PC-9 (cell line): ENCODE results near the gene NAGK. TPM values are rescaled to one million over a fixed set of nuclear protein-coding genes. Genes with fewer than 3 reads are reported as not detected.

ENCODE experiments used
- BruUV-seq: library from RNA; stranded (reverse); fragments of 400-500 nt; replicated peaks from 2 replicates; lab custom pipeline; 2021; lab: Mats Ljungman, UMichigan
- CTCF ChIA-PET: fragments of 300-600 bp; sonication (Branson Sonifier 250); formaldehyde crosslinking; loops from one replicate; lab custom pipeline; 2022; ENCODE audit warnings: antibody characterized with exemption; lab: Charles Lee
- POLR2A ChIA-PET: fragments of 300-600 bp; sonication (Branson Sonifier 250); formaldehyde crosslinking; loops from one replicate; lab custom pipeline; 2022; ENCODE audit warnings: antibody characterized with exemption; ENCODE audit not compliant: unreplicated experiment; lab: Charles Lee
- DNase-seq, 2 experiments: peaks; one replicate each; pipeline versions ENCODE4 v3.0.0 to v3.0.0-alpha.2; 2015 to 2022; ENCODE audit warnings: mixed read lengths in 1 of 2
- H2AFZ ChIP-seq: fragments of 200-600 bp; sonication (generic); 2 replicates; pipeline ENCODE4 v1.8.1; 2017; ENCODE audit warnings: antibody characterized with exemption
- H3F3A ChIP-seq: fragments of 200-600 bp; sonication (generic); 2 replicates; pipeline ENCODE4 v1.8.1; 2017; ENCODE audit warnings: antibody characterized with exemption, mild to moderate bottlenecking, low read depth; ENCODE audit not compliant: insufficient read depth
- H3K27ac ChIP-seq: fragments of 200-600 bp; sonication (generic); 2 replicates; pipeline ENCODE4 v1.6.1; 2016; ENCODE audit warnings: mixed run types
- H3K27me3 ChIP-seq: fragments of 200-600 bp; sonication (generic); 2 replicates; pipeline ENCODE4 v1.6.1; 2016; ENCODE audit warnings: low read depth, mixed run types; ENCODE audit not compliant: insufficient read depth
- H3K36me3 ChIP-seq: fragments of 200-600 bp; sonication (generic); 2 replicates; pipeline ENCODE4 v1.6.1; 2016; ENCODE audit warnings: low read depth, mixed run types
- H3K4me1 ChIP-seq: fragments of 200-600 bp; sonication (generic); replicated peaks from 2 replicates; pipeline ENCODE4 v1.6.1; 2016; ENCODE audit warnings: mixed run types; ENCODE audit not compliant: insufficient read depth
- H3K4me2 ChIP-seq: fragments of 200-600 bp; sonication (generic); 2 replicates; pipeline ENCODE4 v1.6.1; 2017; ENCODE audit warnings: mixed run types
- H3K4me3 ChIP-seq: fragments of 200-600 bp; sonication (generic); 2 replicates; pipeline ENCODE4 v1.6.1; 2016; ENCODE audit warnings: mixed run types
- H3K79me2 ChIP-seq: fragments of 200-600 bp; sonication (generic); 2 replicates; pipeline ENCODE4 v1.6.1; 2017; ENCODE audit warnings: low read depth, mixed run types
- H3K9me2 ChIP-seq: fragments of 200-600 bp; sonication (generic); 2 replicates; pipeline ENCODE4 v1.8.1; 2017; ENCODE audit warnings: mild to moderate bottlenecking; ENCODE audit not compliant: insufficient read depth
- H3K9me3 ChIP-seq: fragments of 200-600 bp; sonication (generic); 2 replicates; pipeline ENCODE4 v1.8.1; 2016; ENCODE audit warnings: low read depth; ENCODE audit not compliant: insufficient read depth
- H4K20me1 ChIP-seq: fragments of 200-600 bp; sonication (generic); 2 replicates; pipeline ENCODE4 v1.8.1; 2017; ENCODE audit not compliant: insufficient read depth
- CTCF ChIP-seq: fragments of 200-600 bp; sonication (generic); conservative IDR thresholded peaks from 2 replicates; pipeline ENCODE4 v1.6.1; 2017; ENCODE audit warnings: mixed run types, antibody characterized with exemption, mild to moderate bottlenecking, moderate library complexity
- EZH2 ChIP-seq: fragments of 200-600 bp; sonication (generic); IDR thresholded peaks from 2 replicates; pipeline ENCODE4 v1.8.0; 2017; ENCODE audit warnings: antibody characterized with exemption, low read depth
- intact Hi-C: fragments of 100-400 bp; cut with micrococcal nuclease; formaldehyde crosslinking; loops from one replicate; pipeline ENCODE4 v1.10.0; 2022; ENCODE audit not compliant: unreplicated experiment
- total RNA-seq: library from RNA; stranded (reverse); gene quantifications from 2 replicates; pipeline ENCODE4 v1.2.3, GENCODE V29; 2021

NAGK gene
- total RNA-seq, 1 experiment from 2014 or later, result 34.1 TPM

DNA sequence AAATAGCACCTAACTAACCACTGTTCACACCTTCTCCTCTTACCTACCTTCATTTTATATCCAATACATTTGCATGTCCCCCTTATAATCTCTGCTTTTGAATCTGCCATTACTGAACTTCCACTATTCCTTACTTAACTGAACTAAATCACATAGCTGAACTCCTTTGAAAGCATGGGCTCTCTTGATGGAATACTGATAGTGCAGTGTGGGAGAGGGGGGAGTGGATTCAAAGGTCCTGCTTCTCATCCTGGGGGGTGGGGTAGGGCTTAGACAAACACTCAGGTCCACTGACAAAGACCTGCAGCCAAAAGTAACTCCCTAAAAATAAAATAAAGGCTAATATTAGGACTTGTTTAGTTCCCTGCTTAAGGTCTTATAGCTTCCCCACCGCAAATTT is 53.0 kb downstream of the NAGK start:
- 0 out of 2 replicates have a peak, but pooled peaks cover 4% of the 10 kb centered on the region for H3K4me1 ChIP-seq
- no peak for TF ChIP-seq EZH2
- TF ChIP-seq CTCF, result no peak
- DNase-seq, result no peak
- ChIA-PET CTCF (interaction anchor here (0.9 kb wide), 1 partner anchor 21 kb away, joined by 3 read pairs; no protein-coding TSS in a partner anchor), POLR2A (no interaction called here)
- no peaks in the 10 kb centered on the region for H3K9me2 ChIP-seq
- H3K4me3 ChIP-seq, result no peak overlapping the region
- H3K36me3 ChIP-seq, result no peaks in the 10 kb centered on the region; the same call in 1 of the 2 replicates
- H3K27me3 ChIP-seq, result no peaks in the 10 kb centered on the region
- H3K9me3 ChIP-seq, result no peaks in the 10 kb centered on the region
- H3K4me2 ChIP-seq, result no peak overlapping the region
- intact Hi-C loops, result no loop called here
- no peaks in the 10 kb centered on the region for H4K20me1 ChIP-seq
- no peaks in the 10 kb centered on the region for H3F3A ChIP-seq
- no TSS peak for BruUV-seq
- no peak overlapping the region for H3K27ac ChIP-seq
- H3K79me2 ChIP-seq, result peaks cover 4% of the 10 kb centered on the region; the same call in 1 of the 2 replicates
- no peak overlapping the region for H2AFZ ChIP-seq

- Histone ChIP-seq H3K4me2 (no peak overlapping the region), H3K27ac (no peak overlapping the region), H3K36me3 (no peaks in the 10 kb centered on the region; the same call in 1 of the 2 replicates), H3F3A (no peaks in the 10 kb centered on the region), H2AFZ (no peak overlapping the region), H3K9me2 (no peaks in the 10 kb centered on the region), H3K27me3 (no peaks in the 10 kb centered on the region), H3K79me2 (peaks cover 16% of the 10 kb centered on the region), H4K20me1 (no peaks in the 10 kb centered on the region), H3K9me3 (no peaks in the 10 kb centered on the region), H3K4me3 (no peak overlapping the region), H3K4me1 (peaks cover 15% of the 10 kb centered on the region)
- BruUV-seq, result no TSS peak
- DNase-seq, result no peak
- CTCF ChIA-PET, result no interaction called here
- POLR2A ChIA-PET, result no interaction called here
- TF ChIP-seq CTCF (no peak), EZH2 (no peak)
- intact Hi-C loops, result no loop called here
Measured at GRCh38 chr2:71122387-71123298, 54.2 kb downstream of the NAGK start.

GRCh38 chr2:71125506-71126294 is 57.3 kb downstream of the NAGK start:
- Histone ChIP-seq H2AFZ (no peak overlapping the region), H3K9me2 (no peaks in the 10 kb centered on the region), H3K36me3 (no peaks in the 10 kb centered on the region; the same call in 1 of the 2 replicates), H3K4me3 (no peak overlapping the region), H3K9me3 (no peaks in the 10 kb centered on the region), H3K27ac (no peak overlapping the region), H3K27me3 (no peaks in the 10 kb centered on the region), H3K4me2 (no peak overlapping the region), H3F3A (peaks cover 13% of the 10 kb centered on the region; the same call in 1 of the 2 replicates), H3K79me2 (peaks cover 34% of the 10 kb centered on the region), H4K20me1 (no peaks in the 10 kb centered on the region), H3K4me1 (peaks cover 25% of the 10 kb centered on the region)
- intact Hi-C loops, result no loop called here
- CTCF ChIA-PET, result interaction anchor here (0.6 kb wide), 1 partner anchor 98 kb away, joined by 16 read pairs; no protein-coding TSS in a partner anchor
- no TSS peak for BruUV-seq
- POLR2A ChIA-PET, result interaction anchor here (0.6 kb wide), 2 partner anchors 19 to 1903 kb away, joined by 3 read pairs; no protein-coding TSS in a partner anchor
- TF ChIP-seq CTCF (no peak), EZH2 (no peak)
- no peak for DNase-seq
